ENCODE data around the gene SOX2. TPM values are rescaled to one million over a fixed set of nuclear protein-coding genes. Genes with fewer than 3 reads are reported as not detected.

SOX2 gene
- total and polyA plus RNA-seq, 12 donors = 0.10 to 0.88 (median 0.13) TPM; not detected in 3

- H3K4me1 ChIP-seq = peaks cover 6 to 28% (median 20%) of the 10 kb centered on the region in 9 donors
- H3K27me3 ChIP-seq = peaks cover 15 to 91% (median 70%) of the 10 kb centered on the region in 7 donors
- no peaks in the 10 kb centered on the region for H3K9me3 ChIP-seq
- intact Hi-C loops (cut with DNase I) = loop anchor here in 2 of 10 donors (5.0 to 10.0 kb wide), 2 partner anchors 152 to 369 kb away; no protein-coding TSS in a partner anchor
- H3K27ac ChIP-seq = no peak overlapping the region
- no peaks in the 10 kb centered on the region for H3K36me3 ChIP-seq
- DNase-seq (no peak), ATAC-seq (no peak)
- no peak for TF ChIP-seq CTCF (IDR thresholded peaks at IDR 0.05)
- 27 to 29% methylated on average over 11 of the region's 11 CpGs for WGBS, 2 donors
- peak overlapping the region in 1 of 10 donors; percentile 27 for H3K4me3 ChIP-seq
Observed at GRCh38 chr3:181696626-181697230, 15.0 kb upstream of the SOX2 start.

- H3K27ac ChIP-seq = no peak overlapping the region
- H3K4me3 ChIP-seq = no peak overlapping the region
- ATAC-seq = no peak
- TF ChIP-seq CTCF (IDR thresholded peaks at IDR 0.05) = no peak
- H3K27me3 ChIP-seq = peaks cover 22 to 99% (median 86%) of the 10 kb centered on the region in 7 donors
- no peaks in the 10 kb centered on the region for H3K9me3 ChIP-seq
- intact Hi-C loops (cut with DNase I) = loop anchor here in 2 of 10 donors (5.0 to 10.0 kb wide), 2 partner anchors 154 to 371 kb away; no protein-coding TSS in a partner anchor
- H3K4me1 ChIP-seq = peaks cover 6 to 34% (median 20%) of the 10 kb centered on the region in 9 donors
- 64 to 72% methylated on average over 5 of the region's 5 CpGs for WGBS, 2 donors
- H3K36me3 ChIP-seq = no peaks in the 10 kb centered on the region
- no peak for DNase-seq
Observed at GRCh38 chr3:181698263-181698954, 13.3 kb upstream of the SOX2 start.

GRCh38 chr3:181699171-181699903 lies 12.4 kb upstream of the SOX2 start:
- intact Hi-C loops (cut with DNase I) = loop anchor here in 2 of 10 donors (5.0 to 10.0 kb wide), 2 partner anchors 155 to 372 kb away; no protein-coding TSS in a partner anchor

More at GRCh38 chr3:181699171-181699903, 12.4 kb upstream of the SOX2 start:
- H3K9me3 ChIP-seq = no peaks in the 10 kb centered on the region
- 29% methylated on average over 14 of the region's 14 CpGs for WGBS, 2 donors
- no peaks in the 10 kb centered on the region for H3K36me3 ChIP-seq
- no peak overlapping the region for H3K27ac ChIP-seq
- H3K4me1 ChIP-seq = peaks cover 6 to 39% (median 20%) of the 10 kb centered on the region in 9 donors
- DNase-seq (no peak), ATAC-seq (no peak)
- TF ChIP-seq CTCF (IDR thresholded peaks at IDR 0.05) = no peak
- peaks cover 31 to 99% (median 94%) of the 10 kb centered on the region in 7 donors for H3K27me3 ChIP-seq
- no peak overlapping the region for H3K4me3 ChIP-seq
